Breast epithelium (tissue), 3 donors: ENCODE data around the gene OR4Q3.
"Not testable (repeated sequence)": the region's sequence is repeated elsewhere in the genome, so short reads cannot be mapped to it uniquely, and the experiment has no call there.

Experiments used
- CTCF ChIP-seq, 3 donors: fragments of 450-650 bp; IDR thresholded peaks; one replicate each; pipeline ENCODE4 v1.5.1; 2016 to 2017; ENCODE audit warnings: antibody characterized with exemption in 3 of 3, mild to moderate bottlenecking in 3 of 3, moderate library complexity in 3 of 3
- POLR2A ChIP-seq: fragments of 450-650 bp; IDR thresholded peaks from one replicate; pipeline ENCODE4 v1.6.1; 2016; ENCODE audit warnings: antibody characterized with exemption, mild to moderate bottlenecking, moderate library complexity
- POLR2AphosphoS5 ChIP-seq, 3 donors: sonication (generic); formaldehyde crosslinking; IDR thresholded peaks; one replicate each; pipeline ENCODE4 v1.6.1; 2017; ENCODE audit warnings: antibody characterized with exemption in 3 of 3

GRCh38 chr14:19773204-19773603 lies 29.8 kb downstream of the OR4Q3 start, which contains the start of gene OR4M1:
- TF ChIP-seq CTCF (IDR thresholded peaks at IDR 0.05); POLR2A; POLR2AphosphoS5 (IDR thresholded peaks at IDR 0.05): not testable (repeated sequence)
